Measurements from ENCODE around the gene MMP21. TPM values are rescaled to one million over a fixed set of nuclear protein-coding genes. Genes with fewer than 3 reads are reported as not detected.

Gene MMP21
- total and polyA plus RNA-seq, 3 experiments from 2014 or later = 0.11 TPM; not detected in 2

- Mint-ChIP-seq H3K27me3 (peaks cover 0 to 1% of the 10 kb centered on the region in 2 donors), H3K4me3 (no peak overlapping the region), H3K4me1 (no peaks in the 10 kb centered on the region), H3K27ac (peak overlapping the region in 2 of 8 donors; percentile 8 to 56), H3K36me3 (peaks cover 0 to 83% (median 20%) of the 10 kb centered on the region in 3 donors), H3K9me3 (no peaks in the 10 kb centered on the region)
- no peaks in the 10 kb centered on the region for H3K9me3 ChIP-seq (ENCODE audit: low read length)
- H3K4me3 ChIP-seq (ENCODE audit: low read length) = no peak overlapping the region
- no peak for DNase-seq
- H3K4me1 ChIP-seq (ENCODE audit: insufficient read depth, low read length) = no peaks in the 10 kb centered on the region
- ChIA-PET POLR2A (no interaction called here), CTCF (no interaction called here)
- no peaks in the 10 kb centered on the region for H3K27me3 ChIP-seq (ENCODE audit: insufficient read depth, low read length, poor library complexity, severe bottlenecking)
- peaks cover 4% of the 10 kb centered on the region for H3K36me3 ChIP-seq (ENCODE audit: insufficient read depth, low read length)
- no peak overlapping the region for H3K27ac ChIP-seq (ENCODE audit: low read depth, low read length)
Observed at GRCh38 chr10:125797994-125798662, 22.5 kb upstream of the MMP21 start.

- Mint-ChIP-seq H3K4me3 (no peak overlapping the region), H3K27ac (peak overlapping the region in 1 of 8 donors; percentile 38), H3K27me3 (peaks cover 0 to 1% of the 10 kb centered on the region in 2 donors), H3K4me1 (peaks cover 3% of the 10 kb centered on the region in 3 donors), H3K9me3 (no peaks in the 10 kb centered on the region), H3K36me3 (peaks cover 0 to 84% (median 21%) of the 10 kb centered on the region in 3 donors)
- Histone ChIP-seq H3K36me3 (ENCODE audit: insufficient read depth, low read length) (peaks cover 4% of the 10 kb centered on the region), H3K27me3 (ENCODE audit: insufficient read depth, low read length, poor library complexity, severe bottlenecking) (no peaks in the 10 kb centered on the region), H3K27ac (ENCODE audit: low read depth, low read length) (no peak overlapping the region), H3K4me3 (ENCODE audit: low read length) (no peak overlapping the region), H3K4me1 (ENCODE audit: insufficient read depth, low read length) (no peaks in the 10 kb centered on the region), H3K9me3 (ENCODE audit: low read length) (no peaks in the 10 kb centered on the region)
- DNase-seq = no peak
- ChIA-PET CTCF (interaction anchor here (1.5 kb wide), 1 partner anchor 12 kb away, joined by 4 read pairs; no protein-coding TSS in a partner anchor), POLR2A (no interaction called here)
Observed at GRCh38 chr10:125797424-125797823, 21.8 kb upstream of the MMP21 start.

- CTCF ChIA-PET = interaction anchor here (1.2 to 1.5 kb wide), 2 partner anchors 10 to 27 kb away, joined by 3 to 4 read pairs; partner anchors contain the start of genes BCCIP and UROS
- Mint-ChIP-seq H3K4me1 (peaks cover 5 to 6% (median 5%) of the 10 kb centered on the region in 3 donors), H3K27ac (peak overlapping the region in 4 of 8 donors; percentile 19 to 64 (median 44)), H3K36me3 (peaks cover 0 to 80% (median 21%) of the 10 kb centered on the region in 3 donors), H3K9me3 (no peaks in the 10 kb centered on the region), H3K4me3 (no peak overlapping the region), H3K27me3 (peaks cover 0 to 1% of the 10 kb centered on the region in 2 donors)
- Histone ChIP-seq H3K36me3 (ENCODE audit: insufficient read depth, low read length) (peaks cover 9% of the 10 kb centered on the region), H3K4me1 (ENCODE audit: insufficient read depth, low read length) (no peaks in the 10 kb centered on the region), H3K27me3 (ENCODE audit: insufficient read depth, low read length, poor library complexity, severe bottlenecking) (no peaks in the 10 kb centered on the region), H3K9me3 (ENCODE audit: low read length) (no peaks in the 10 kb centered on the region), H3K27ac (ENCODE audit: low read depth, low read length) (no peak overlapping the region), H3K4me3 (ENCODE audit: low read length) (no peak overlapping the region)
- no peak for DNase-seq
- POLR2A ChIA-PET = interaction anchor here (0.6 kb wide), 1 partner anchor 21 kb away, joined by 4 read pairs; no protein-coding TSS in a partner anchor
Observed at GRCh38 chr10:125795637-125796190, 20.1 kb upstream of the MMP21 start.

DNA sequence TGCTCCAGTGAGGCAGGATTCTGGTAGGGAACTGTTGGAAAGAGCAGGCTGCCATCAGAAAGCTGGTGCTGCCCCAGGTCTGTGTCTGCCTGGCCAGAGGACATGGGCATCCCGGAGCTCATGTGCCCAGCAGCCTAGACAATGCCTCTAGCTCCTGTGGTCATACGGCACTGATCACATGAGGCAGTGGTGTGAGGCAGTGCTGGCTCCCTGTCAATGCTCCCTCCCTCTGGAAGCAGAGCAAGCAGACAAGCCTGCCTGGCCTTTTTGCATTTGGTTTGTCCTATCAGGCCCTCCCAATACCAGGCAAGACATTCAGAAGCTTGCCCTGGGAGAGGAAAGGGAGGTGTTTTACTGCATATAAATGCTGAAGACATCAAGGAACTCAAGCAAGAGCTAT, 19.5 kb upstream of the MMP21 start:
- peaks cover 9% of the 10 kb centered on the region for H3K36me3 ChIP-seq (ENCODE audit: insufficient read depth, low read length)
- no peak for DNase-seq
- no peak overlapping the region for H3K4me3 Mint-ChIP-seq
- H3K27me3 ChIP-seq (ENCODE audit: insufficient read depth, low read length, poor library complexity, severe bottlenecking) = no peaks in the 10 kb centered on the region
- H3K4me1 Mint-ChIP-seq = peaks cover 5 to 7% (median 7%) of the 10 kb centered on the region in 3 donors
- no peak overlapping the region for H3K27ac ChIP-seq (ENCODE audit: low read depth, low read length)
- H3K27ac Mint-ChIP-seq = peak overlapping the region in 1 of 8 donors; percentile 18
- ChIA-PET POLR2A (interaction anchor here (0.6 kb wide), 1 partner anchor 22 kb away, joined by 4 read pairs; no protein-coding TSS in a partner anchor), CTCF (interaction anchor here (1.2 kb wide), 1 partner anchor 28 kb away, joined by 3 read pairs; the partner anchor contains the start of genes BCCIP and UROS)
- H3K4me1 ChIP-seq (ENCODE audit: insufficient read depth, low read length) = no peaks in the 10 kb centered on the region
- H3K36me3 Mint-ChIP-seq = peaks cover 0 to 80% (median 22%) of the 10 kb centered on the region in 3 donors
- H3K9me3 Mint-ChIP-seq = no peaks in the 10 kb centered on the region
- no peak overlapping the region for H3K4me3 ChIP-seq (ENCODE audit: low read length)
- H3K9me3 ChIP-seq (ENCODE audit: low read length) = no peaks in the 10 kb centered on the region
- no peaks in the 10 kb centered on the region for H3K27me3 Mint-ChIP-seq

GRCh38 chr10:125792342-125793300, 17.0 kb upstream of the MMP21 start:
- no peaks in the 10 kb centered on the region for H3K27me3 Mint-ChIP-seq
- no peak overlapping the region for H3K27ac ChIP-seq (ENCODE audit: low read depth, low read length)
- no peaks in the 10 kb centered on the region for H3K9me3 ChIP-seq (ENCODE audit: low read length)
- H3K4me1 ChIP-seq (ENCODE audit: insufficient read depth, low read length) = peaks cover 10% of the 10 kb centered on the region
- H3K36me3 Mint-ChIP-seq = peaks cover 0 to 78% (median 19%) of the 10 kb centered on the region in 3 donors
- H3K4me3 Mint-ChIP-seq = no peak overlapping the region
- ChIA-PET CTCF (no interaction called here), POLR2A (no interaction called here)
- no peaks in the 10 kb centered on the region for H3K27me3 ChIP-seq (ENCODE audit: insufficient read depth, low read length, poor library complexity, severe bottlenecking)
- H3K4me3 ChIP-seq (ENCODE audit: low read length) = no peak overlapping the region
- H3K4me1 Mint-ChIP-seq = peaks cover 21 to 30% (median 24%) of the 10 kb centered on the region in 3 donors
- peak overlapping the region in 7 of 8 donors; percentile 45 to 89 (median 85) for H3K27ac Mint-ChIP-seq
- no peaks in the 10 kb centered on the region for H3K9me3 Mint-ChIP-seq
- DNase-seq = peak in 1 of 5 donors; percentile 54
- H3K36me3 ChIP-seq (ENCODE audit: insufficient read depth, low read length) = peaks cover 9% of the 10 kb centered on the region

DNA sequence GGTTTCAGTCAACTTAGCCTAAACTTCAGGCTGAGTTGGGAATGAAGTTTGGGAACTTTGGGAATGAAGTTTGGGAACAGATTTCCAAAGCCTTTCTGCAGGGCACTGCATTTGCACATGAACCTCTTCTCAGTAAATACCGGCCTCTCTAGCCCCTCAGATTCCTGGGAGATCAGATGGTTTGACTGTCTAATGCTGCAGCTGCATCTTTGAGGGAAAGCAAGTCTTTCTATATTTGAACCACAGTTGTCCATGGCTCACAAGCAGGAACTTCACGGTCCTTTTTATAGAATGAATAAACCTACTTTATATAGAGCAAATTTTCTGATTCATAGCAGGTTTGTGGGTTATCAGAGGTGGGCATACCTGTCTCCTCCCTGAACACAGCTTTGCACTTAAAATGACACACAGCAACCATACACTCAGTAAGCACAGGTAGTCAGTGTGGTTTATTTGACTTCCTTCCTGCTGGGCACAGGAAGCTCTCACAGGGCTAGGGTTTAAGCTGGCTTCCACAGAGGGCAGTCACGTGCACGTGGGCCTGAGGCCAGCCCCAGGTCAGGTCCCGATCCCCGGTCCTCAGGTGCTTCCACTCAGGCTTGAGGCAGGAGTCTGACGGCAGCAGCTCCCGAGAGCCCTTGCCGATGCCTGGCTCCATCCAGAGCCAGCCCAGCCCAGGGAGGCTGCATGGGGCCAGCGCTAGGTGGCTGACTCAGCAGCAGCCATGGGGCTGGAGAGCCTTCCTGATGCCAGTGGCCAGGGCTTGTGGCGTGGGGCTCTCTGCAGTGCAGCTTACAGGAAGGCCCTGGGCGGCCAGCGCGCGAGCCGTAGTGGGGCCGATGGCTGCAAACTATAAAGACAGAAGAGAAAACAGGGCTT, 12.8 kb upstream of the MMP21 start:
- DNase-seq = no peak
- POLR2A ChIA-PET = interaction anchor here (0.6 to 1.1 kb wide), 3 partner anchors 35 to 69 kb away, joined by 4 to 5 read pairs (median 4); partner anchors contain the start of genes BCCIP and UROS

GRCh38 chr10:125785791-125786190, 10.2 kb upstream of the MMP21 start:
- Mint-ChIP-seq H3K9me3 (peaks cover 0 to 2% (median 0%) of the 10 kb centered on the region in 5 donors), H3K27ac (peak overlapping the region in 1 of 8 donors; percentile 17), H3K4me3 (no peak overlapping the region), H3K36me3 (peaks cover 2 to 27% (median 3%) of the 10 kb centered on the region in 3 donors), H3K27me3 (no peaks in the 10 kb centered on the region), H3K4me1 (peaks cover 23 to 32% (median 26%) of the 10 kb centered on the region in 3 donors)
- H3K4me3 ChIP-seq (ENCODE audit: low read length) = no peak overlapping the region
- no peaks in the 10 kb centered on the region for H3K27me3 ChIP-seq (ENCODE audit: insufficient read depth, low read length, poor library complexity, severe bottlenecking)
- H3K36me3 ChIP-seq (ENCODE audit: insufficient read depth, low read length) = no peaks in the 10 kb centered on the region
- H3K4me1 ChIP-seq (ENCODE audit: insufficient read depth, low read length) = peaks cover 10% of the 10 kb centered on the region
- no peak for DNase-seq
- CTCF ChIA-PET = interaction anchor here (1.0 kb wide), 1 partner anchor 11 kb away, joined by 4 read pairs; no protein-coding TSS in a partner anchor
- H3K27ac ChIP-seq (ENCODE audit: low read depth, low read length) = no peak overlapping the region
- no peaks in the 10 kb centered on the region for H3K9me3 ChIP-seq (ENCODE audit: low read length)
- POLR2A ChIA-PET = no interaction called here

More for the DNA sequence above, 12.8 kb upstream of the MMP21 start:
- peak overlapping the region; percentile 58 to 91 (median 82) for H3K27ac Mint-ChIP-seq
- Histone ChIP-seq H3K36me3 (ENCODE audit: insufficient read depth, low read length) (peaks cover 5% of the 10 kb centered on the region), H3K4me1 (ENCODE audit: insufficient read depth, low read length) (peaks cover 10% of the 10 kb centered on the region), H3K9me3 (ENCODE audit: low read length) (no peaks in the 10 kb centered on the region), H3K27me3 (ENCODE audit: insufficient read depth, low read length, poor library complexity, severe bottlenecking) (no peaks in the 10 kb centered on the region), H3K4me3 (ENCODE audit: low read length) (no peak overlapping the region), H3K27ac (ENCODE audit: low read depth, low read length) (no peak overlapping the region)
- H3K4me1 Mint-ChIP-seq = peaks cover 29 to 37% (median 31%) of the 10 kb centered on the region in 3 donors
- H3K9me3 Mint-ChIP-seq = peaks cover 0 to 2% (median 0%) of the 10 kb centered on the region in 5 donors
- peaks cover 3 to 48% (median 9%) of the 10 kb centered on the region in 3 donors for H3K36me3 Mint-ChIP-seq
- CTCF ChIA-PET = no interaction called here
- H3K4me3 Mint-ChIP-seq = peak overlapping the region in 5 of 7 donors; percentile 7 to 50 (median 42)
- no peaks in the 10 kb centered on the region for H3K27me3 Mint-ChIP-seq
